ENCODE measurements around the gene CHL1. TPM values are rescaled to one million over a fixed set of nuclear protein-coding genes. Genes with fewer than 3 reads are reported as not detected.

CHL1 gene
- total RNA-seq, 1 donor from 2014 or later = 0.26 TPM

GRCh38 chr3:274927-275326 is 78.4 kb downstream of the CHL1 start:
- Histone ChIP-seq H3K27me3 (ENCODE audit: control insufficient read depth, insufficient read depth, low read length) (no peaks in the 10 kb centered on the region), H3K36me3 (ENCODE audit: control insufficient read depth, insufficient read depth, low read length) (no peaks in the 10 kb centered on the region), H3K4me3 (ENCODE audit: low read depth, low read length) (no peak overlapping the region)
- TF ChIP-seq CTCF (IDR thresholded peaks at IDR 0.05; ENCODE audit: insufficient read depth, low read length, severe bottlenecking) = no peak
- DNase-seq (ENCODE audit: low read depth) (no peak), FAIRE-seq (no peak)

- FAIRE-seq = no peak
- Histone ChIP-seq H3K4me3 (ENCODE audit: low read depth, low read length) (no peak overlapping the region), H3K27me3 (ENCODE audit: control insufficient read depth, insufficient read depth, low read length) (no peaks in the 10 kb centered on the region)
Measured at GRCh38 chr3:277873-278272, 81.3 kb downstream of the CHL1 start.

DNA sequence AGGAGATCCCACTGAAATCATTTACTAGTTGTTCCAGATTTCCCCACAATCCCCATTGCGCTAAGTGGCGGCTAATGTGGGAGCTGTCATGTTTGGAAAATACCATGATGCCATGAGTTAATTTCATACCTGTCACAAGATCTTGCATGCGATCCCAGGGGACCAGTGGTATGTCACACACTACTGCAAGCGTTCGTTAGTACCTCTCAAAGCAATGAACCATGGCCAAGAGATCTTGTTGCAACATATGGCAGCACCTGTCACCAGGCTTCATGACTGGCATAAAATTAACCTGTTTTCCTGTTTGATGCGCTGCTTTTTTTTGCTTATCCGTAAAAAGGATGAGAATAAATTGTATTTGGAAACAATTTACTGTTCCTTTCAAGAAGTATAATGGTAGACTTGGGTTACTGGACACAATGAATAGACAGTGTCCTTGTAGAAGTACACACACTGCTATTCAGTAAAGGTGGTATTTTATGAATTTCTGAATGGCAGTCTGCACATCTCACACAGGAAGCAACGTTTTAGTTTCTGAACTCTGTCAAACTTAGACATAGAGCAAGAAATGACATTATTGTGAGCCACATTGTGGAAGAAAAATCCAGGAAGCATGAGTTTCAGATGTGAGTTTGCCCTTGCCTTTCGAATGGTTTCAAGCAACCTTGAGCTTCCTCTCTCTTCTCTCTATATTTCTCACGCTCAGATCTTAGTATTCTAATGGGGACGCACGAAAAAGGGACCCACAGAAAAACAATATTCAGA is 81.9 kb downstream of the CHL1 start:
- DNase-seq (ENCODE audit: low read depth) (no peak), FAIRE-seq (no peak)
- Histone ChIP-seq H3K36me3 (ENCODE audit: control insufficient read depth, insufficient read depth, low read length) (no peaks in the 10 kb centered on the region), H3K4me3 (ENCODE audit: low read depth, low read length) (no peak overlapping the region), H3K27me3 (ENCODE audit: control insufficient read depth, insufficient read depth, low read length) (no peaks in the 10 kb centered on the region)
- TF ChIP-seq CTCF (IDR thresholded peaks at IDR 0.05; ENCODE audit: insufficient read depth, low read length, severe bottlenecking) = no peak

More at GRCh38 chr3:277873-278272, 81.3 kb downstream of the CHL1 start:
- no peaks in the 10 kb centered on the region for H3K36me3 ChIP-seq (ENCODE audit: control insufficient read depth, insufficient read depth, low read length)
- no peak for DNase-seq (ENCODE audit: low read depth)
- TF ChIP-seq CTCF (IDR thresholded peaks at IDR 0.05; ENCODE audit: insufficient read depth, low read length, severe bottlenecking) = no peak

GRCh38 chr3:279325-279724 is 82.8 kb downstream of the CHL1 start:
- TF ChIP-seq CTCF (IDR thresholded peaks at IDR 0.05; ENCODE audit: insufficient read depth, low read length, severe bottlenecking) = no peak
- no peak for FAIRE-seq
- no peak for DNase-seq (ENCODE audit: low read depth)

GRCh38 chr3:280681-281080 is 84.1 kb downstream of the CHL1 start:
- TF ChIP-seq CTCF (IDR thresholded peaks at IDR 0.05; ENCODE audit: insufficient read depth, low read length, severe bottlenecking) = no peak
- no peak overlapping the region for H3K4me3 ChIP-seq (ENCODE audit: low read depth, low read length)
- no peaks in the 10 kb centered on the region for H3K27me3 ChIP-seq (ENCODE audit: control insufficient read depth, insufficient read depth, low read length)
- H3K36me3 ChIP-seq (ENCODE audit: control insufficient read depth, insufficient read depth, low read length) = no peaks in the 10 kb centered on the region
- no peak for FAIRE-seq
- no peak for DNase-seq (ENCODE audit: low read depth)

More at GRCh38 chr3:279325-279724, 82.8 kb downstream of the CHL1 start:
- Histone ChIP-seq H3K27me3 (ENCODE audit: control insufficient read depth, insufficient read depth, low read length) (no peaks in the 10 kb centered on the region), H3K4me3 (ENCODE audit: low read depth, low read length) (no peak overlapping the region), H3K36me3 (ENCODE audit: control insufficient read depth, insufficient read depth, low read length) (no peaks in the 10 kb centered on the region)

DNA sequence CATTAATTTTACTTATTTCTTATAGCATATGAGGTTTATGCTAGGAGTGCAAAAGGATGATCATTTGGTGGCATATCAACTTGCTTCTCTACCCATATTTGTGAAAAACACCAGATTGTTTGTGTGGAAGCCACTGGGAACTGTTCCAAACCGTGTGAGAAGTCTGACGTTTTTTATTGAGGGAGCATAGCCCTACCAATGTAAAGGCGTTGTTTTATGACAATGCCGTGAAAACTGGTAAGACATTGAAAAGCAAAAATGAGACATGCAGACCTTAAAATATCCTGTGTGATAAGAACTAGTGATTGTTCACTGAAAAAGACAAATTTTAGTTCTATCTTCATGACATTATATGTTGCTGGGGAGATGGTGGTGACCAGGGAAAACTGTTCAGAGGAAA is 87.8 kb downstream of the CHL1 start:
- no peaks in the 10 kb centered on the region for H3K36me3 ChIP-seq (ENCODE audit: control insufficient read depth, insufficient read depth, low read length)
- no peaks in the 10 kb centered on the region for H3K27me3 ChIP-seq (ENCODE audit: control insufficient read depth, insufficient read depth, low read length)
- H3K4me3 ChIP-seq (ENCODE audit: low read depth, low read length) = no peak overlapping the region
- DNase-seq (ENCODE audit: low read depth) (no peak), FAIRE-seq (no peak)
- no peak for TF ChIP-seq CTCF (IDR thresholded peaks at IDR 0.05; ENCODE audit: insufficient read depth, low read length, severe bottlenecking)

All from bronchial epithelial cell (primary cell).